Sigmoid colon (tissue), 3 donors: Measurements from ENCODE around the gene NMBR.

Source experiments
- POLR2A ChIP-seq, 2 donors: fragments of 450-650 bp; IDR thresholded peaks; one replicate each; pipeline ENCODE4 v1.6.1; 2016; ENCODE audit warnings: antibody characterized with exemption in 2 of 2, mild to moderate bottlenecking in 2 of 2, moderate library complexity in 2 of 2
- TF ChIP-seq, protein P1 (sequence below), 4 experiments: fragments of 450-650 bp in 3 of 4; fragments of 200-600 bp in 1 of 4; IDR thresholded peaks; one replicate each; pipeline ENCODE4 v1.5.1; 2016 to 2019; ENCODE audit warnings: antibody characterized with exemption in 4 of 4, mild to moderate bottlenecking in 3 of 4, moderate library complexity in 2 of 4

DNA sequence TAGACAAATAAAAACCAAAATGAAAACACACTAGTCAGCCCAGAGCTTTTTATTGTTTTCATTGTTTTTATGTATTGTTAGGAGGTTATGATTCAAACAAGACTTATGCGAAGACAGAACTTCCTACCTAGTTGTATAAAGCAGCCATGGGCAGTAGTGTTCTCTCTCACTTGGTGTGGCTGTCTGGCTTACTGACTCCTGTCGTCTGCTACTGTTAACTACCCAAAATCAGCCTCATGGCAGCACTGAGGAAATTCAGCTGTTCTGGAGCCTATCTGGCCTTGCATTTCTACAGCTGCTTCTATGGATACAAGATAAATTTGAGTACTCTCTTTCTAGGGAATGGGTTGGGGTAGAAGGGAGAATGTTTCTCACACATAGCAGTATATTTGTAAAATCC lies 20.6 kb upstream of the NMBR start:
- TF ChIP-seq, protein P1, sequence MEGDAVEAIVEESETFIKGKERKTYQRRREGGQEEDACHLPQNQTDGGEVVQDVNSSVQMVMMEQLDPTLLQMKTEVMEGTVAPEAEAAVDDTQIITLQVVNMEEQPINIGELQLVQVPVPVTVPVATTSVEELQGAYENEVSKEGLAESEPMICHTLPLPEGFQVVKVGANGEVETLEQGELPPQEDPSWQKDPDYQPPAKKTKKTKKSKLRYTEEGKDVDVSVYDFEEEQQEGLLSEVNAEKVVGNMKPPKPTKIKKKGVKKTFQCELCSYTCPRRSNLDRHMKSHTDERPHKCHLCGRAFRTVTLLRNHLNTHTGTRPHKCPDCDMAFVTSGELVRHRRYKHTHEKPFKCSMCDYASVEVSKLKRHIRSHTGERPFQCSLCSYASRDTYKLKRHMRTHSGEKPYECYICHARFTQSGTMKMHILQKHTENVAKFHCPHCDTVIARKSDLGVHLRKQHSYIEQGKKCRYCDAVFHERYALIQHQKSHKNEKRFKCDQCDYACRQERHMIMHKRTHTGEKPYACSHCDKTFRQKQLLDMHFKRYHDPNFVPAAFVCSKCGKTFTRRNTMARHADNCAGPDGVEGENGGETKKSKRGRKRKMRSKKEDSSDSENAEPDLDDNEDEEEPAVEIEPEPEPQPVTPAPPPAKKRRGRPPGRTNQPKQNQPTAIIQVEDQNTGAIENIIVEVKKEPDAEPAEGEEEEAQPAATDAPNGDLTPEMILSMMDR (IDR thresholded peaks at IDR 0.05), result no peak
- no peak for TF ChIP-seq POLR2A (IDR thresholded peaks at IDR 0.05)
